HG02884 (cell line): Measurements from ENCODE around the gene PUM2.
"Not testable (repeated sequence)": the region's sequence is repeated elsewhere in the genome, so short reads cannot be mapped to it uniquely, and the experiment has no call there.

Experiments used
- ATAC-seq: cut with Tn5 transposase; IDR thresholded peaks from one replicate; pipeline ENCODE4 v1.9.1; 2021; ENCODE audit warnings: mild to moderate bottlenecking, moderate library complexity; ENCODE audit not compliant: unreplicated experiment

Gene PUM2

GRCh38 chr2:20371323-20372025, 20.8 kb upstream of the PUM2 start:
- ATAC-seq, result no peak

DNA sequence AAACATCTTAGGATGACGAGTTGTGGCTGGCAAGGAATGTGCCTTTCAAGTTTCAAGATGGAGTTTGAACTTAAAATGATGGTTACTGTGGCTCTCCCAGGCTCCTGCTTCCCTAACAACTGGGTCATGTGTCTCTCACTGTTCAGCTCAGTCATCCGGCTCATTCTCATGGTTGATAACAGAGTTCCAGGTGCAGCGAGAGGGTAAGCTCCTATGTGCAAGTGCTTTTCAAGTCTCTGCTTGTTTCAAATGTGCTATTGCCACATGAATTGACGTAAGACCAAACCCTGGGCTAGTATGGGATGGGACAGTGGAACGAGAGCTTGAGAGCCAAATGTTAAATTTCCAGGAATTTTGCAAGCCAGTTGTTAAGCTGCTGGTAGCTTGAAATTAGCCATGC, 19.5 kb upstream of the PUM2 start:
- no peak for ATAC-seq

- no peak for ATAC-seq
These were observed 18.7 kb upstream of the PUM2 start for GRCh38 chr2:20369366-20369765.

GRCh38 chr2:20368706-20369105, 18.1 kb upstream of the PUM2 start:
- ATAC-seq, result no peak

GRCh38 chr2:20367929-20368328, 17.3 kb upstream of the PUM2 start:
- not testable (repeated sequence) for ATAC-seq

- ATAC-seq, result no peak
These were observed 16.1 kb upstream of the PUM2 start for GRCh38 chr2:20366672-20367116.

DNA sequence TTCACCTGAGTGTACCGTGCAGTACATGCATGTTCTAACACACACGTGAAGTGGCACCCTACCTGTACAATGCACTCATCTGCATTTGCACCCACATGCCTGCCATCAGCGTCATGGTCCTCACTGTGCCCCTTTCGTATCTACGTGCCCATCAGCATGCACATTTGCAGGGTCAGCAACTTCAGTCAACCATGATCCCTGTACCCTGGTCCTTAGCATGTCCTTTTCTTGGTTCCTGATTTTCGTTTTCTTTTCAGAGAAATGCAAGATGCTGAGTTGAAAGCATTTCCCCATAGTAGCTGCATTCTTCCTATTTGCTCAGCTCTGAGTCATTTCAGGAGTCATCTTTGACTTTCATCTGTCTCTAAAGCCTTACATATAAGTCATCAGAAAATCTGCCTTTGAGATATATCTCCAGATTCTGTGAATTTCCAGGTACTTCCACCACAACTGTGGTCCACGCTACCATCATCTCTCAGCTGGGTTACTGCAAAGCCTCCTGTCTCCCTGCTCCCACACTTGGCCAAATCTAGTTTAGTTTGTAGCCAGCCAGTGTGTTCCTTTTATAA, 14.7 kb upstream of the PUM2 start:
- ATAC-seq, result peak; percentile 97

DNA sequence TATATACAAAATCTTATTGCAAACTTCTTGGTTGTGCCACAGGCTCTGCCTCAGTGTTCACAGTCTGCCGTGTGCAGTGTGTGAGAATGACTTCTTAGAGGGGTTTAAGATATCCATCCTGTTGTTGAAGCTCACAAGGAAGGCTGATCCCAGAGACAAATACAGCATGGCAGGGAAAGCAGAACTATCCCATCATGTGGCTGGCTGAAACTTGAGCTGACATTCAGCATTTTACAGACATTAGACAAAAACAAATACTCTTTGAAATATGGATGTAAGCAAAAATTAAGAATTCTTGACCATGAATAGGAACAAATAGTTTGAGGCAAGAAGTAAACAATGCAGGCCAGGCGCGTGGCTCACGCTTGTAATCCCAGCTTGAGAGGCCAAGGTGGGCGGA, 12.9 kb upstream of the PUM2 start:
- ATAC-seq, result no peak

GRCh38 chr2:20362701-20363435, 12.2 kb upstream of the PUM2 start:
- ATAC-seq, result no peak

GRCh38 chr2:20361893-20362292, 11.2 kb upstream of the PUM2 start:
- no peak for ATAC-seq

DNA sequence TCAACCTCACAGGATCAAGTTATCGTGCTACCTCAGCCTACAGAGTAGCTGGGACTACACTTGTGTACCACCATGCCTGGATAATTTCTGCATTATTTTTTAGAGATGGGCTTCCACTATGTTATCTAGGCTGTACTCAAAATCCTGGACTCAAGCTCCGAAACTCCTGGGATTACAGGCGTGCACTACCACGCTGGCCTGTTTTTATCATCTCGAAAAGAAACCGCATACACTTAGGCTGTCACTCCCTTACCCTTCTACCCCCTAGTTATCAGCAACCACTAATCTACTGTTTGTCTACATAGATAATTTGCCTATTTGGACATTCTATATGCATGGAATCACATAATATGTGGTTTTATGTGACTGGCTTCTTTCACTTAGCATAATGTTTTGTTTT, 8.5 kb upstream of the PUM2 start:
- ATAC-seq, result no peak

- ATAC-seq, result no peak
These were observed 7.2 kb upstream of the PUM2 start for GRCh38 chr2:20357638-20358389.

DNA sequence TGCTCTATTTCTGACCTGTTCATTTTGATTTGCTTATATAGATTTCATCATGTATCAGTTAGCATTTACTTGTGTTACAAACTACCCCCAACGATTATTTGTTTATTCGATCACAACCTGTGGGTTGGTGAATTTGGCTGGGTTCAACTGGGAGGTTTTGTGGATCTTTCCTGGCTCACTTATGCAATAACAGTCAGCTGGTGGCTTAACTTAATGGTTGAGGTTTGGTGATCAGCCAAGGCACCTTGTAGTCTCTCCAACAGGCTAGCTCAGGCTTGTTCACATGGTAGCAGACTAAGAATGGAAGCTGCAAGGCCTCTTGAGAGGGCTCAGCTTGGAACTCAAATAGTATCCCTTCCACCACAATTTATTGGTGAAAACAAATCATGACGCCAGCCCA, 5.4 kb upstream of the PUM2 start:
- ATAC-seq, result no peak

- ATAC-seq, result no peak
These were observed 4.5 kb upstream of the PUM2 start for GRCh38 chr2:20355131-20355530.

GRCh38 chr2:20353241-20353992, 2.8 kb upstream of the PUM2 start:
- ATAC-seq, result no peak

GRCh38 chr2:20352581-20353216, 2.1 kb upstream of the PUM2 start:
- ATAC-seq, result no peak

DNA sequence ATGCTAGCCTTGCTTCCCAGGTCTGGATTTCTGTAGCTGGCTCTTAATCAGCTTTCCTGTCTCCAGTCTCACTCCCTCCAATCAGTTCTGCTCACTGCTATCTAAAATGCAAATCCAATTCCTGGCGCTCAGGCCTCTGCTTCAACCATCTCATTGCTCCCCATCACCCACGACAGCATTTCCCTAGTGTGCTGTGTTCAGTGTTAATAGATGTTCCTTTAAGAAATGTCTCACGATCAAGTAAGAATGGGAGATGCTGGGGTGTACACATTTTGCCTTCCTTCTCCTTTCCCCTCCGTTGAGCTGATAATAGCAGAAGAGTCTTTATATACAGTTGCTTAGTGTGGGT, 1.6 kb upstream of the PUM2 start:
- ATAC-seq, result no peak

DNA sequence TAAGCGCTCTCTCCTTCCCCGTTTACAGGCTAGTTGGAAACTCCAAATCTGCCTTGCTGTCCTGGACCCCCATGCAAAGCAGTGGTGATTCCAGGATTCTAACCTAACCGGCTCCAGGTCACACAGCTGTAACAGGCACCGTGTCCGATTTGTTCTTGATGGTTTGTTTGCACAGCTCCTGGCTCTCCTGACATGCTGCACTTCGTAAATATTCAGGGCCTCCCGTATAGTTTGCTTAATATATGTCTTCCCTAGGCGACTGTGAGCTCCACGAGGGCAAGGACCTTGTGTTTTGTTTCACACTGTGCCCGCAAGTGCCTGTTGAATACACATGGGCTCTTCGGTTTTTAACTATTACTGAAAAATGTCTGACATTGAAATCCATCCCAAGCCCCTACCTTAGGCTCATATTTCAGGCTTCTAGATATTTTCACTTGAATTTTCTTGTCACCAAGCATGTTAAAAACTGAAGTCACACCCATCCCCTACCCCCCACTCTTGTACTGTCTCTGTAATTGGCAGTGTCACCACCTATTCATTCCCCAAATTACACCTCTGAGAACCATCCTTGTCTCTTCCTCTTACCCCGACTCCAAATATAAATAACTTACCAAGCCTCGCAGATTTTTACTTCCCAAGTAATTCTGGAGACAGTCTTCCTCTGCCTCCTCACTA, 1.0 kb upstream of the PUM2 start:
- ATAC-seq, result no peak

DNA sequence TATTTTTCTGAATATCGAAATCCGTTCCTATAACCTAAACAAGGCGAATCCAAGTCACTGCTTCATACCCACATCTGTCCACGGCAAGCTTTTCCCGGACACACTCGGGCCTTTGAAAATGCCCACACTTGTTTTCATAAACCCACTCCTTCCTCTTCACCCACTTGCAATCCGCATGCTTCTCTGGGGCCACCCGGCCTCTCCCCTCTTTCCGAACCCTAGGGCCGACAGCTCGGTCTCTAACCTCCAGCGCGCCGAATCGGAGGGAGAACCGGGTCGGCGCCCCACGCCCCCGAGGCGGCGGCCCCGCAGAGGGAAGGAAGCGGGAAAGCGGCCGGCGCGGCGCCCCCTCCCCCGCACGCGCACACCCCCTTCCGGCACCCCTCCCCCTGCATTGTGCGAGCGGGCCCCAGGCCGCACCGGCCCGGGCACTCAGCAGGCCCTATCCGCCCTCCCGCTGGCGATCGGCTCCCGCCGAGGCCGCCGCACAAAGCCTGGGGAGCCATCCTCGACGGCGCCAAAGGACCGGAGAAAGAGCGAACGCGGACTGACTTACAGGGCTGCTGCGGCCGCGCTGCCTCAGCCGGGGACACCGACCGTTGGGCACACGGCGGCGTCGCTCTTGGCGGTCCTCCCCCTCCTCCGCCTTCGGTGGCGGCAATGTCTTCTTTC, 467 bp downstream of the PUM2 start:
- ATAC-seq, result peak; percentile 34
